Gastrocnemius medialis (tissue), 4 donors: ENCODE measurements around the gene CFAP119. TPM values are rescaled to one million over a fixed set of nuclear protein-coding genes. Genes with fewer than 3 reads are reported as not detected.
A peak's percentile ranks its signal among the peaks of the same experiment; 100 is the strongest.

Source experiments
- ATAC-seq, 2 donors: fragments of 150-250 bp; one replicate each; pipeline ENCODE4 v1.9.1; 2016
- DNase-seq, 2 donors: peaks; one replicate each; pipeline ENCODE4 v3.0.0-alpha.2; 2019
- H3K27ac ChIP-seq, 4 donors: fragments of 200-600 bp; sonication (generic); 1 replicate in 1 of 4; 2 replicates in 3 of 4; pipeline ENCODE4 v1.5.1; 2016 to 2018; ENCODE audit warnings: mild to moderate bottlenecking in 2 of 4, moderate library complexity in 1 of 4
- H3K27me3 ChIP-seq, 3 donors: fragments of 200-600 bp; sonication (generic) in 2 of 3; 1 replicate in 1 of 3; 2 replicates in 2 of 3; pipeline versions ENCODE4 v1.5.1 to v1.6.0; 2016 to 2019; ENCODE audit warnings: mild to moderate bottlenecking in 1 of 3, moderate library complexity in 1 of 3
- H3K36me3 ChIP-seq, 2 donors: fragments of 200-600 bp; sonication (generic) in 1 of 2; one replicate each; pipeline ENCODE4 v1.5.1; 2017 to 2018
- H3K4me1 ChIP-seq, 2 donors: fragments of 200-600 bp; sonication (generic) in 1 of 2; one replicate each; pipeline ENCODE4 v1.5.1; 2016 to 2017; ENCODE audit warnings: mild to moderate bottlenecking in 2 of 2
- H3K4me3 ChIP-seq, 4 donors: fragments of 200-600 bp; sonication (generic) in 3 of 4; 1 replicate in 1 of 4; 2 replicates in 3 of 4; pipeline ENCODE4 v1.5.1; 2016 to 2019; ENCODE audit warnings: mild to moderate bottlenecking in 2 of 4
- H3K9me3 ChIP-seq, 3 donors: fragments of 200-600 bp; sonication (generic) in 2 of 3; 1 replicate in 1 of 3; 2 replicates in 2 of 3; pipeline ENCODE4 v1.5.1; 2016 to 2019
- CTCF ChIP-seq, 5 experiments: fragments of 450-650 bp in 3 of 5; fragments of 200-600 bp in 2 of 5; sonication (generic) in 2 of 5; IDR thresholded peaks in 4 of 5; conservative IDR thresholded peaks in 1 of 5; 1 replicate in 4 of 5; 2 replicates in 1 of 5; pipeline ENCODE4 v1.5.1; 2016 to 2019; ENCODE audit warnings: antibody characterized with exemption in 5 of 5, mild to moderate bottlenecking in 3 of 5, moderate library complexity in 3 of 5
- POLR2A ChIP-seq, 2 donors: fragments of 450-650 bp; IDR thresholded peaks; one replicate each; pipeline ENCODE4 v1.6.1; 2017; ENCODE audit warnings: antibody characterized with exemption in 2 of 2, mild to moderate bottlenecking in 2 of 2, moderate library complexity in 2 of 2
- in situ Hi-C, 4 donors: fragments of 200-750 bp; cut with MboI; loops; one replicate each; pipeline versions ENCODE4 v1.15.0 to v1.8.0; 2017; ENCODE audit warnings: low sequenced_read_pairs in 4 of 4
- intact Hi-C: fragments of 100-400 bp; cut with DNase I; formaldehyde crosslinking; loops from one replicate; pipeline ENCODE4 v1.15.1; 2023; ENCODE audit warnings: low total_unique reads
- total RNA-seq, 4 donors: library from RNA; depleted of rRNA; stranded (reverse); fragments of >200 nt; gene quantifications; one replicate each; pipeline versions ENCODE4 v1.1.0 to v1.2.3, GENCODE V29; 2016

The CFAP119 gene
- total RNA-seq, 4 donors from 2014 or later = 0.73 to 5.8 (median 1.7) TPM; not detected in 1

GRCh38 chr16:30760001-30760559 lies 1.8 kb downstream of the CFAP119 start:
- H3K27ac ChIP-seq = no peak overlapping the region
- no peak for ATAC-seq
- no peaks in the 10 kb centered on the region for H3K9me3 ChIP-seq
- H3K4me3 ChIP-seq = no peak overlapping the region
- peaks cover 0 to 50% of the 10 kb centered on the region in 2 donors for H3K36me3 ChIP-seq
- no peaks in the 10 kb centered on the region for H3K27me3 ChIP-seq
- in situ Hi-C loops (no loop called here), intact Hi-C loops (no loop called here)
- DNase-seq = peak in 1 of 2 donors; percentile 11
- peaks cover 18 to 23% of the 10 kb centered on the region in 2 donors for H3K4me1 ChIP-seq
- TF ChIP-seq CTCF (IDR thresholded peaks at IDR 0.05 in 4 of 5, conservative IDR thresholded peaks at IDR 0.05 in 1 of 5) = no peak
- no peak for TF ChIP-seq POLR2A (IDR thresholded peaks at IDR 0.05)

- no peak overlapping the region for H3K27ac ChIP-seq
- H3K4me3 ChIP-seq = no peak overlapping the region
- no peaks in the 10 kb centered on the region for H3K27me3 ChIP-seq
- peak in 1 of 2 donors; percentile 16 for DNase-seq
- peaks cover 18 to 23% of the 10 kb centered on the region in 2 donors for H3K4me1 ChIP-seq
- no peak for TF ChIP-seq POLR2A (IDR thresholded peaks at IDR 0.05)
- no peak for TF ChIP-seq CTCF (IDR thresholded peaks at IDR 0.05 in 4 of 5, conservative IDR thresholded peaks at IDR 0.05 in 1 of 5)
- intact Hi-C loops = no loop called here
- peaks cover 0 to 44% of the 10 kb centered on the region in 2 donors for H3K36me3 ChIP-seq
- H3K9me3 ChIP-seq = no peaks in the 10 kb centered on the region
- no peak for ATAC-seq
- in situ Hi-C loops = no loop called here
Observed at GRCh38 chr16:30758988-30759491, 2.8 kb downstream of the CFAP119 start.

- no peak for ATAC-seq
- in situ Hi-C loops = no loop called here
- TF ChIP-seq POLR2A (IDR thresholded peaks at IDR 0.05) (no peak), CTCF (IDR thresholded peaks at IDR 0.05 in 4 of 5, conservative IDR thresholded peaks at IDR 0.05 in 1 of 5) (no peak)
Observed at GRCh38 chr16:30757316-30757715, 4.5 kb downstream of the CFAP119 start.

GRCh38 chr16:30756781-30757100 lies 5.1 kb downstream of the CFAP119 start:
- ATAC-seq = no peak
- no peak for DNase-seq
- in situ Hi-C loops = no loop called here
- no peak overlapping the region for H3K27ac ChIP-seq
- H3K27me3 ChIP-seq = no peaks in the 10 kb centered on the region
- peaks cover 6 to 11% of the 10 kb centered on the region in 2 donors for H3K4me1 ChIP-seq
- H3K9me3 ChIP-seq = no peaks in the 10 kb centered on the region
- H3K4me3 ChIP-seq = no peak overlapping the region
- no peak for TF ChIP-seq POLR2A (IDR thresholded peaks at IDR 0.05)
- TF ChIP-seq CTCF (IDR thresholded peaks at IDR 0.05 in 4 of 5, conservative IDR thresholded peaks at IDR 0.05 in 1 of 5) = no peak
- intact Hi-C loops = no loop called here
- peaks cover 0 to 51% of the 10 kb centered on the region in 2 donors for H3K36me3 ChIP-seq

More at GRCh38 chr16:30757316-30757715, 4.5 kb downstream of the CFAP119 start:
- Histone ChIP-seq H3K27me3 (no peaks in the 10 kb centered on the region), H3K4me3 (no peak overlapping the region), H3K4me1 (peaks cover 6 to 11% of the 10 kb centered on the region in 2 donors), H3K27ac (no peak overlapping the region), H3K9me3 (no peaks in the 10 kb centered on the region), H3K36me3 (peaks cover 0 to 48% of the 10 kb centered on the region in 2 donors)
- intact Hi-C loops = no loop called here
- DNase-seq = no peak
